GM18511 (cell line): ENCODE data around the gene BRK1.
"Not testable (repeated sequence)": the region's sequence is repeated elsewhere in the genome, so short reads cannot be mapped to it uniquely, and the experiment has no call there.

Experiments used
- ATAC-seq: cut with Tn5 transposase; IDR thresholded peaks from one replicate; pipeline ENCODE4 v1.9.1; 2021; ENCODE audit warnings: mild to moderate bottlenecking, moderate library complexity; ENCODE audit not compliant: unreplicated experiment

The BRK1 gene

GRCh38 chr3:10176150-10176549 is 60.7 kb downstream of the BRK1 start:
- ATAC-seq, result not testable (repeated sequence)
